ENCODE data around the gene CD34.
A peak's percentile ranks its signal among the peaks of the same experiment; 100 is the strongest.
"Not testable (repeated sequence)": the region's sequence is repeated elsewhere in the genome, so short reads cannot be mapped to it uniquely, and the experiment has no call there.

CD34 gene

DNA sequence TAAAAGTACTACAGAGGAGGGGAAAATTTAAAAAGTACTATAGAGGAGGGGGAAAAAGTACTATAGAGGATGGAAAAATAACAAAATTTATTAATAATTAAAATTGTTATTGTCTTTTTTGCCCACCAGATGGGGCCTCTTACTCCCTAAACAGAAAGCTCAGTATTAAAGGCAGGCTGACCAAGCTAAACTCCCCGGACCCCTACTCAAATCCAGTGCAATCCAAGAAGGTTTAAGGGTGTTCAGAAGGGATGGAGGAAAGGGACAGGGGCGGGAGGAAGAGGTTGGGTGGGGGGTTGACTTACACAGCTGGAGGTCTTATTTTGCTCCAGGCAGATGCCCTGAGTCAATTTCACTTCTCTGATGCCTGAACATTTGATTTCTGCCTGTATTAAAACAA, 13.7 kb downstream of the CD34 start:
- DNase-seq, result no peak

DNA sequence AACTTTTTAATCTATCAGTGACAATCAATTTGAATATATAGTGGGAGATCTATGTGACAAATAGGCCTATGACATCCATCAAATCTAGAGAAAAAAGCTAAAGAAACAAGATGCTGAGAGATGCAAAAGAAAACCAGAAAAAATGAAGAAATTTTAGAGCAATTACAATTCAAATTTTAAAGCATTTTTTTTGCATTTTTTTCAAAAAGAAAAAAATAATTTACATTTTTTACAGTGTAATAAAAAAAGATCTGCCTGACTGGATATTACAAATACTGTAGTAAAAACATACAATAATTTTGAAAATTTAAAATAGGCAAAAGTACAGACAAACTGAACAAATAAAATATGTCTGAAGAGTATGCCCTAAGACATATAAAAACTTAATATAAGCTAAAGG, 14.4 kb downstream of the CD34 start:
- no peak for DNase-seq

DNA sequence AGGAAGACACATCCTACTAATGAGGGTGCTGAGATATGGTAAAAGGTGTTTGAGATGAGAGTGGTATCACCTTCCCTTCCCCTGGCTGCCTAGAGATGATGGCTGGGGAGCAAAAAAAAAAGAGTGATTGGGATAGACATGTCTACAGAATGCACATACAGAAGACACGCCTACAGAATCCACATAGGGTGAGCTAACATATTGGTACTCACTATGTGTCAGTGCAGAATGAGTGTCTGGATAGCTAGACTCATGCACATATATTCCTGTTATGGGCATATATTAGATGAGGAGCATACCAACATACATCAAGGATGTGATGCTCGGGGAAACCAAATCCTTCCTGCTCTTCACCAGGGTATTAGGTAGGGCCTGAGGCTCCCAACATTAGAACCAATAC, 16.2 kb downstream of the CD34 start:
- DNase-seq, result no peak

DNA sequence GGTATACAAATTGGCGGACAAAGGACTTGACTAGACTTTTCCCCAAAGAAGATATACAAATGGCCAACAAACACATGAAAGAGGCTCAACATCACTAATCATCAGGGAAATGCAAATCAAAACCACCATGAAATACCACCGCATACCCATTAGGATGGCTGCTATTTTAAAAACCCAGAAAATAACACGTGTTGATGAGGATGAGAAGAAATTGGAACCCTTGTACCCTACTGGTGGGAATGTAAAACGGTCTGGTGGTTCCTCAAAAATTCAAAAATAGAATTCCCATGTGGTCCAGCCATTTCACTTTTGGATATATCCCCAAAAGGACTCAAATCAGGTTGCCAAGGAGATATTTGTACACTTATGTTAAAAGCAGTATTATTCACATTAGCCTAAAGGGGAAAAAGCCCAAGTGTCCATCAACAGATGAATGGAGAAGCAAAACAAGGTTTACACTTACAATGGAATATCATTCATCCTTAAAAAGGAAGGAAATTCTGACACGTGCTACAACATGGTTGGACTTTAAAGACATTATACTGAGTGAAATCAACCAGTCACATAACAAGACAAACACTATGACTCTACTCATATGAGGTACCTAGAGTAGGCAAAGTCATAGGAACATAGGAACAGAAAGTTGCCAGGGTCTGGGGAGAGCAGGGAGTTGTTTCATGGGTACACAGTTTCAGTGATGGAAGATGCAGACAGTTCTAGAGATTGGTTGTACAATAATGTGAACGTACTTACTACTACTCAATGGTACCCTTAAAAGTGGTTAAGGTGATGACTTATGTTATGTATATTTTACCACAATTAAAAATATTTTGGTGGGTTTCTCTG, 17.0 kb downstream of the CD34 start:
- no peak for DNase-seq

DNA sequence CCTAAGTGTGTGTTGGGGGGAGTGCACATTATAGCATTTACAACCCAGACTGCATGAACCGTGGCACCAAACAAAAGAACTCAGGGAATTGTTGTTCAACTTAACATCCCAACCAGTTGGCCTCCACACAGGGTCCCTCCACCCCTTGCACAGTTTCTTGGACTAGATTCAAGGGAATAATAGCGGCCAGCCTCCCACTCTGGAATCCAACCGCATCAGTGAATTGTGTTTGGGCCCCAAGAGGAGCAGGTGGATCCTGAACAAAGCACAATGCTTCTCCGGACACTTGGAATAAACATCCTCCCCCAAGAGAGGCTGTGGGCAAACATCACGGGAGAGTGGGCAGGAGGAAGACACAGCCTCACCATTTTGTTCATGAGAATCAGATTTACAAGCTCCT, 18.2 kb downstream of the CD34 start:
- no peak for DNase-seq

DNA sequence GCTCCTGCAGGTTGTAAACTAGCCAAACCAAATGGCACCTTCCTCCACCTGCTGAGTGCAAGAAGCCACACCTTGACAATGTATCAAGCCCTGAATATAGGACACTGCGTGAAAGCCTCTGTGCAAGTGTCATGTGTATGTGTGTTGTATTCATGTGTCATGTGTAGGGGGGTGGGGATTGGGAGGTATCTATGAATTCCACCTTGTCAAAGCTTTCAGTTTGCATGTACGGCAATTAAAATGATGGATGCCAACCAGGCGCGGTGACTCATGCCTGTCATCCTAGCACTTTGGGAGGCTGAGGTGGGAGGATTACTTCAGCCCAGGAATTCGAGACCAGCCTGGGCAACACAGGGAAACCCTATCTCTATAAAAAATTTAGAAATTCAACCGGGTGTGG, 19.8 kb downstream of the CD34 start:
- no peak for DNase-seq

DNA sequence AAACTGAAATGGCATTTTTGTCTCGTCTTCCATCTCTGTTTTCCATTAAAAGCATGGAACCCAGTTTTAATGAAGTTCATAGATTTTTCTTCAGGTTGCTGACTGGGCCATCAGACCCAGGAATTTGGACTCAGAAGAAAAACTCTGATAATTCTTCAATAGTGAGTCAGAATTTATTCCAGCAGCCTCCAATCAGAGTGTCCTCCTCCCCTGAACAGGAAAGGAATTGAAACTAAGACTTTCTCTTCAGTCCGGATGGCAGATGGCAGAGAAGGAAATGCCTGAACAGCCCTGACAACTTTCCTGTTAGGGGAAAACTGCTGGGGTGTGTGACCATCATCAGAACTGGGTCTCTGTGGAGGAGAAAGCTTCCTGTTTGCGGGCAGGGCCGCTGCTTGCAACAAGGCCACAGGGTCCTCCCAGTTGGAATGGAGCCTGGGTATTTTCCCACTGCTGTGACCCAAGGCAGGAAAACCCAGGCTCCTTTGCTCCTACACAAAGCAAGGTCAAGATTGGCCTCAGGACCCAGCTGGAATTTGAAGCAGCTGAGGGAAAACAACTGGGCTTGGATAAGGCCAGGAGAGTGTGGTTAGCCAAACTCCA, 20.7 kb downstream of the CD34 start:
- peak; percentile 87 for DNase-seq

DNA sequence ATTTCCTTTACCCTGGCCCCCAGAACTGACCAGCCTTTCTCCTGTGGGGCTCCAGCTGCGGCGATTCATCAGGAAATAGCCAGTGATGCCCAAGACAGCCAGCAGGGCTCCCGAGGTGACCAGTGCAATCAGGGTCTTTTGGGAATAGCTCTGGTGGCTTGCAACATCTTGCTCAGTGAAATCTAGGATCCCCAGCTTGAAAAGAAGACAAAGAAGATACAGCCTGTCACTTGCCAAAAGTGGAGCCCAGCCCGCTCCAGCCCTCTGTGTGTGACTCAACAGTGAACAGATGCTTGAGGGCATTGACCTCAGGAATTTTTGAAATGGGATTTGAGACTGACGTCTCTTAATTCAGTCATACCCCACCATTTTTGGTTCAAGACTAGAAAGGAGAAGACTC, 22.3 kb downstream of the CD34 start:
- no peak for DNase-seq

DNA sequence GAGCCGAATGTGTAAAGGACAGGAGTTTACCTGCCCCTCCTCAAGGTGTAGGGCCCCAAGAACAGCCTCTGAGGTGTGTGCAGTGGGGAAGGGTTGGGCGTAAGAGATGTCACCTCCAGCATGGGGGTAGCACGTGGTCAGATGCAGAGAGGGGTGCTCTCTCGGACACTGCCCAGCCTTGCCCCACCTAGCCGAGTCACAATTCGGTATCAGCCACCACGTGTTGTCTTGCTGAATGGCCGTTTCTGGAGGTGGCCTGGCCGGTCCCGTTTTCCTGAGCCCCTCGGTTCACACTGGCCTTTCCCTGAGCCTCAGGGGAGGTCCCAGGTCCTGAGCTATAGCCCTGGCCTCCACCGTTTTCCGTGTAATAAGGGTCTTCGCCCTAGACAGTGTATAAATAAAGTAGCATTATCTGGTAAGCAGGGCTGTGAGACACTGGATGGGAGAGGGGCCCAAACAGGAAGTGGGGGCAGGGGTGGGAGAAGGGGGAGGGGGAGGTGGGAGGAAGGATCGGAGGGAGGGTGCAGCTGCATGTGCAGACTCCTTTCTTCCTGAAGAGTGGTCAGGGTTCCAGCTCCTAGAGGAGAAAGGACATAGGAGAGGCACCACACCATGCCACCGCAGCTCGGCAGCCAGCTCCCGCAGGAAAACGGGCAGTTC, 23.3 kb downstream of the CD34 start:
- no peak for DNase-seq

DNA sequence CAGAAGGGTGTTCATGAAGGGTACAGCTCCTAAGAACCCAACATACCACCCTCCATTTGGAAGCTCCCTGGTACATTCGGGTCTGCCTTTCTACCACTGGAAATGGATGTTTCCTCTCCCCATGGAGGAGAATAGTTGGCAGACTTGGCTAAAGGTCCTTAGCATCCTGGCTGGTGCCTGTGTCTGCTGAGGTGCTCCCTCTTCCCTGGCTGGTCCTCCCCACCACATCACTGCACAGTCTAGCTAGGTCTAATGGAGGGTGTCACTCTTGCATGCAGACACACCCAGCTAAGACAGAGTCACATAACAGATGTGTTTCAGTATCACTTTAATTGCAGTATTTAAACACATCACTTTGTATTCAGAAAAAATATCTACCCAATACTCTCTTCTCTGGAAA, 24.7 kb downstream of the CD34 start:
- no peak for DNase-seq

DNA sequence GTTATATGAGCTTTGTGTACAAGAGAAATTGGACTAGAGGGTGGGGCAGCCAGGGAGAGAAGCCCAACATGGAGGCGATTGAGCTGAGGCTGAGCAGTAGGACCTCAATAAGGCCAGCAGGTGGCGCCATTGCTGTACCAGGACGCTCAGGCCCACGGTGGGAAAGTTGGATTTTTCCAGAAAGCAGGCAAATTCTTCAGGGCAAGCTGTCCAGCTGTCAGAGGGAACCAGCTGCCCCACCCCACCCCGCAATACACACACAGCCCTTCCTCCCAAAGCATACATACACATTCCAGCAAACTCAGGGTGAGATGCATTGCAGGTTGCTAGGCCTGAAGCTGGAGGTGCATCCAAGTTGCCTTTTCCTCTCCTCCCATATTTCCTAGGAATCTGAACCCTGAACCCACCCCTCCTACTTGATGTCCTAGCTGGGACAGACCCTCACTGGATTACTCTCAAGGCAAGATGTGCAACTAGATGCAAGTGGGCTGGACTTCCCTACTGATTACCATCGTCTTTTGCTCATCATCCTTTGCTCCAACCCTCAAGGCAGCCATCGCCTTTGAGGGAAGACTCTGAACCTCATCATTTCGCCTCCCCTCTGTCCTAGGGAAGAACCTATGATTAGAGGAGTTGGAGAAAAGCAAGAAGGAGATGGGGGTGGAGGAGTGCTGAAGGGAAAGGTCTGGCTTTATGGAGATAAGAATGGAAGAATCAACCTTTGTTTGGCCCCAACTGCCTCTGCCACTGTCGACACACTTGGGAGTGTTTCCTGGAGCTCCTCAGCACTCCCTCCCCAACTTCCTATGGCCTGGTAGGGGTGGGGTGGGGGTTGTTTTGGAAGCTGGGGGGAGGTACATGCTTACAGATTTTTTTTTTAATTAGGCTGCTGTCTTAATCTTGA, 25.5 kb downstream of the CD34 start:
- peak; percentile 59 for DNase-seq

DNA sequence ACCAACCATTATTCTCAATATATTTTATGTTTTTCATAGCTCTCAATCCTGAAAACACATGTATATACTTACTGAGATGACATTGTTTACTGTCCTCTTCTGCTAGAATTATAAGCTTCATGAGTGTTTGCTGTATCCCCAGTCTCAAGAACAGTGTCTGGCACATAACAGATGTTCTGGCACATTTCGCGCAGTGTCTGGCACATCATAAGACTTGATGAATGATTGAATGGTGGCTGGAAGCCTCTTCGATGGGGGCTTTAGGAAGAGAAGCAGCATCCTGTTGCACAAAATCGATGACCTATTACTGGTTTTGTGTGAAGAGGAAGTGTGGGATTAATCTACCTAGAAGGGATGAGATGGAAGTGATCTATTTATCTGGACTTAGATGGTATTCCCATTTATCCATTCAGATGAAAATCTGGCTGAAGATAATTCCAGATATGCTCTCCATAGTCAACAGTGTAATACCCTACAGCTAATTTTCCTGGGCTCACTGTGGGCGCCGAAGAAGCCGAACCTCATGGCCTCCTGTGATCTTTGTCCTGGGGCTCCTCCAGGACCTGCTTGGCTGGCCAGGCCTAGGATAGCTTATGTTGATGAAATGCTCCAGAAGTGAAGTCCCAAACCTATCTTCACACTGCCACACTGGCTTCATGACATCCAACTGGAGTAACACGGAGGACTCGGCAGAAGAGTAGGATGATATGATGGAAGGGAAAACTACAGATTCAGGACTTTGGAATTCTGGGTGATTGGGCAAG, 26.5 kb downstream of the CD34 start:
- DNase-seq, result no peak

DNA sequence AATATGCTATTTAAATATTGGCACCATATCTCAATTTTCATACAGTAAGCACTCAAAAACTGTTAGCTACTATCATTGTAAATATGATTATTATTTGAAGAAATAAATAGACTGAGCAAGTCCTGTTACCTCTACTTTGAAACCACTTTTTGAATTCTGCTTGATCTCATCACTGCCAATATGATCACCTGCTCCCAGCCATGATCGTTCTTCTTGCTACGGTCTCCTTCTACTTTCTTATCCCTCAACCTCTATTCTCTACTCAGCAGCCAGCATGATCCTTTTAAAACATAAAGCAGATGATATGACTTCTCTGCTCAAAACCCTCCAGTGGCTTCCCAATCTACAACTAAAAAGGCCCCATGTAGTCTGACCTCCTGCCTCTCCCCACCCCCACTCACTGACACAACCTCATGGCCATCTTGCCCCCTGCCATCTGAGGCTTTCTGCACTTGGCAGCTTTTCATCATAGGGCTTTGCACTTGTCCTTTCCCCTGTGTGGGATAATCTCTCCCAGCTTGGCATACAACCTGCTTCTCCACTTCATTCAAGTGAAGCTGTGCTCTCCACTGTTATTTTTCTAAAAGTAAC, 27.2 kb downstream of the CD34 start:
- no peak for DNase-seq

DNA sequence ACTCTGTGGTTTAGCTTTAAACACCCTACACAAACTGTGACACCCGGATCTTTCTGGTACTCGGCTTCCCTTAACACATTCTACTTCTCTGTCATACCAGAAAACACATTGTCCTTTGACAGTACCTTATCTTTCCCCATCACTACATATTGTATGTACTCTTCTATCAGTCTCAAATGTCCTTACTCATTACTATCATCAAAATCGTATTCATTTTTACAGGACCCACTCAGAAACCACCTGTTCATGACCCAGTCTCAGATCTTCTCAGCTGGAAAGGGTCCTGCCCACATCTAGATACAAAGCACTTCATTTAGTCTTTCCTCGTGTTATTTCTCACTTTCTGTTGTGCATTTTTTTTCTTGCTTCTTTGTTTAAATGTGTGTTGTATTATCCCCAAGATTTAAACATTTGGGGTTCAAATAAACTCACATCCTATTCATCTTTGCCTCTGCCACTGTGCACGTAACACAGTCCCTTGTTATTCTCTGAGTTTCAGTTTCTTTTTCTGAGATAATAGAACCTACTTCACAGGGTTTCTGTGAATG, 27.7 kb downstream of the CD34 start:
- DNase-seq, result no peak

DNA sequence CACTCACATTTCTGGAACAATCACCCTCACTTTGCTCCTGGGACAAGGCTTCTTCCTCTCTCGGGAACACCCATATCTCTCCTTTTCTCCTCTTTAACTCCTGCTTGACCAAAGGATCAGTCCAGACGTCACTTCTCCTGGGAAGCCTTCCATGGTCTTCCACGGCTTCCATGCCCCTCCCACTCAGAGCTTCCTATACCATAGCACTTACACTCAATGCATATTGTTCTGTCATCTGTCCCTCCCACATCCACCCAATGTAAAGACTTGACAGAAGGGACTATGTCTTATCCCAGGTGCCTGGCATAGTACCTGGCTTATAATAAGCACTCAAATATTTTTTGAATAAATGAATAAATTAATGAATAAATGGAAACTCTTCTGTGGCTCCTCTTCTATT, 28.2 kb downstream of the CD34 start:
- DNase-seq, result no peak

DNA sequence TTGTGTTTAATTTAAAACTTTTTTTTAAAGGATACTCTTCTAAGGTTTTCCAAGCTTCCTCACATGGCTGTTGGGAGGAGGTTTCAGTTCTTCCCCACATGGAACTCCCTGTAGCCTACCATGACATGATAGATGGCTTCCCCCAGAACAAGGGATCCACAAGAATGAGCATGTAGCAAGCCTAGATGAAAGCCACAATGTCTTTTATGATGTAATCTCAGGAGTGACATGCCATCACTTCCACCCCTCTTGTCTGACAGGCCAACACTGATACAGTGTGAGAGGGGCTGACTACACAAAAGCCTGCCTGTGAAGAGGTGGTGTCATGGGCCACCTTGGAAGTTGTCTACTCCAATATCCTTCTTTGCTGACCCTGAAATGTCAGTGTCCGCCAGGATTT, 32.0 kb downstream of the CD34 start:
- no peak for DNase-seq

DNA sequence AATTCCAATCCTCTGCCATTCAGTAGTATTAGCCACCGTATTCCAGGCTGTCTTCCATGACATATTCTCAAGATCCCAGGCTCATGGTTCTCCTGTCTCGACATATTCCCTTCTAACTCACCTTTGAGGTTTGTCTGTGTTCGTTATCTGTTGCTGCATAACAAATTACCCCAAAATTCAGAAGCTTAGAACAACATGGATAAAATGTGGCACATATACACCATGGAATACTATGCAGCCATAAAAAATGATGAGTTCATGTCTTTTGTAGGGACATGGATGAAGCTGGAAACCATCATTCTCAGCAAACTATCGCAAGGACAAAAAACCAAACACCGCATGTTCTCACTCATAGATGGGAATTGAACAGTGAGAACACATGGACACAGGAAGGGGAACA, 33.0 kb downstream of the CD34 start:
- DNase-seq, result not testable (repeated sequence)

DNA sequence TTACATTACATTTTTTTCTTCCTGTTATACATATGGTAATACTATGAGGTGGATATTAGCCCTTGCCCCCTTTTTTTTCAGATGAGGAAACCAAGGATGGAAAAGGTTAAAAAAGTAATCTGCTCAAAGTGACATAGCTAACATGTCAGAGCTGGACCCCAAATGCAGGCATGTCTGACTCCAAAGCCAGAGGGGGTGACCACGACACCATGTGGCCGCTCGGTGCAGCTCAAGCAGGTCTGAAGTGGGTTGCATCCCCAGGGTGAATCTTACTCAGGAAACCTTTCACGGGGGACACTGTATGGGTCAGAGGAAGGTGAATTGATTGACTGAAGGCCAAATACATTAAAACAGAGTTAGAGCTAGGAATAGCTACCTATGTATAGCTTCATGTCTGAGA, 34.8 kb downstream of the CD34 start:
- no peak for DNase-seq

DNA sequence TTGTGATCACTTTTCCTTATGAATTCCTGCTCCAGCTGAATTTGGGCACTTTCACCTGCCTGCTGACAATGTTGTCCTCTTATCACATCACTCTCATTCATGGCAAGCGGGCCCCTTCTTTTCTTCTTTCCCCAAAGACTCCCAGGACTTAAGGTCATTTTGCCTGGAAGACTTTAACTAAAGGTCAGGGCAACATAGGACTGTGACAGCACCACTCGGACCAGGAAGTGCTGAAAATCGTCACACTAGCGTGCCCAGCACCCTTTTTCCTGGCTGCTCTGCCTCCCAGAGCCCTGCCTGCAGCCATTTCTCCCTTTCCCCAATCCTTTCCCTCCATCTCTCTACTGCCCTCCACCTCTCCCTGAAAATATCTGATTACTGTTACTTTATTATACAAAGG, 35.4 kb downstream of the CD34 start:
- DNase-seq, result no peak

DNA sequence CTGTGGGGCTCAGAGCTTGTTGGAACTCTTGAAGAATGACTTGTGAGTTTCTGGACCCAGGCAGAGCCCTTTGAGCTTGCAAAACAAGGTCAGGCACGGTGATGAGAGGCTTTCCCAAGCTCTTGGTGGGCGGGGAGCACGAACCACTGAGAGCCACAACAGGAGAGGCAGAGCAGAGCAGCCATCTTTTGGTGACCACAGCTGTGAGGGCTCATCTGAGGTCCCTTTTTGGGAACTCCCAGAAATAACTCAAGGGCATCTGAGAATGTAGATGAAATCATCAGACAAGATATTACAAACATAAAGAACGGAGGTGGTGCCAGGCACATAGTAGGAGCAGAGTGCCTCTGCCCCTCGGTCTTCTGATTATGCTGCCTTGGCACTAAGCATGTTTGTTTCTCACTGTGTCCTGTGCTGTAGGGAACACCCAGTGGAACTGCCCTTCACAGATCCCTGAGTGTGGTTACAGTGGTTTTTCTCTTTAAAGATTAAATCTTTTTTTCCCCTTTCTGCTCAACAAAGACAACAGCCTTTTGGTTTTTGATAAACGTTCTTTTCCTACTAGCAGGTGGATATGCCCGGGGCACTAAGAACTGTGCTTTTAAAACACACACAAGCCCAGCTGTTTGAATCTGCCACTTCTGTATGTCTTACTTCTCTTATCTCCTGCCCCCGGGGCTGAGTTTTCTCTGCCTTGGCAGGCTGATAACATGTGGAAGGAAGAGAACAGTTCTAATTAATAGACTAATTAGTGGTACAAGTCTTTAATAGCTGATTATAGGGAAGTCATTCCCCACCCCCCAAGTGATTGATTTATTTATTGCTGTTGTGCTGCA, 37.7 kb downstream of the CD34 start:
- DNase-seq, result peak; percentile 71

DNA sequence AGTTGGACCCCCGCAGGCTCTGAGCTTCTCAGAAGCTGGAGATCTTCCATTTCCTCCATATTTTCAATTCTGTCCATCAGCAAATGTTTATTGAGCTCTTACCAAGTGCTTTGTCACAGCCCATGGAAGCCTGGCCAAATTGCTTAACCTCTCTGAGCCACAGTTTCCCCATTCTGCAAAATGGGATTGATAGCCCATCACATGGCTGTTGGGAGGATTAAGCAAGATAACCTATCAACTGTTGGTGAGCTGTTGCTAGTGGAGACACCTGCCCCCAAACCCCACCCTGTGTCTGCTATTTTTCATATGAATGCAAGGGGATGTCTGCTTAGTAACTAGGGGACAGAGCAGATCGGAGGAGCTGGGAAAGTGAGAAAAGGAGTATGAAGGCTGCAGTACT, 38.3 kb downstream of the CD34 start:
- no peak for DNase-seq

Measured in GDM1 (cell line).